Left kidney (tissue), 2 donors: ENCODE measurements around the gene ADRA2B. TPM values are rescaled to one million over a fixed set of nuclear protein-coding genes. Genes with fewer than 3 reads are reported as not detected.

Experiments used
- DNase-seq: peaks from one replicate; pipeline ENCODE4 v3.0.0-alpha.2; 2013
- polyA plus RNA-seq: library from polyadenylated mRNA; unstranded; fragments of 120-200 nt; gene quantifications from one replicate; pipeline ENCODE4 v1.2.1, GENCODE V29; 2013; ENCODE audit not compliant: insufficient read length

The ADRA2B gene
- polyA plus RNA-seq, 1 donor: 4.4 TPM

DNA sequence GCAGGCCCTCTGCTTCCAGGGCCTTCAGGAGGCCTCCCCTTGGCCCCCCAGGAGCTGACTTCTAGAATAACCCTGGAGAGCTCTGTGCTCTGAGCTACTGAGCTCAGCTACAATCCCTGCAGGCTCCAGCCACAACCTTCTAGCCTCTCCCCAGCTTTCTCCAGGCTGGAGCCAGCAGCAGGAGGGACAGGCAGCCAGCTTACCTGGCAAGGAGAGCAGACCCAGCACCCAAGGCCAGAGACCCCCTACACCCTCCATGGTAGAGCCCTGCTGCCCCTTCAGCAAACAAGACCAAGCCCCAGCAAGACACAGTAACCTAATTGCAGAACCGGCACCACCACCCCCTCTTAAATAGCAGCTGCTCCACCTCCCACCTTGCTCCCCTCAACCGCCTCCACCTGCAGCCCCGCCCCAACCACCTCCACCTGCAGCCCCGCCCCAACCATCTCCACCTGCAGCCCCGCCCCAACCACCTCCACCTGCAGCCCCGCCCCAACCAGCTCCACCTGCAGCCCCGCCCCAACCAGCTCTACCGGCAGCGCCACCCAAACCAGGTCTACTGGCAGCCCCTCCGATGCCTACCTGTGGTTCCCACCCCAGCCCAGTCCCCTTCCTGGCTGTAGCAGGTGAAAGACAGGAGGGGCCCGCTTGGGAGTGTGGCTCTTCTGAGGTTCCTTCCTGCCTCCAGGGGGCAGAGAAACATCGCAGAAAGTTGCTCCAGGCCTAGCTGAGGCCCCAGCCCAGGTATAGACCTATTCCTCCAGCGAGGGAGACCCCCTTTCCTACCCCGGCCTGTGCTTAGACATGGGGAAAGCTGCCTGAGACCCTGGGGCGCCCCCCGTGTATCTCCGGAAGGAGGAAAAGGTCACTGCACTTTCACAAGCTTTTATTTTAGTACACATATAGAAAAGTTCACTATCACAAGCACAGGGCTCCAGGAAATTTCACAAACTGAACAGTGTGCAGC is 22.1 kb upstream of the ADRA2B start, which contains the start of gene ASTL:
Gene ASTL (minus strand): TSS at position 324 of the 967 bp plus-strand sequence. CDS start 66 bp downstream, at position 258.
- no peak for DNase-seq

GRCh38 chr2:96137321-96138178 is 21.2 kb upstream of the ADRA2B start:
- no peak for DNase-seq

DNA sequence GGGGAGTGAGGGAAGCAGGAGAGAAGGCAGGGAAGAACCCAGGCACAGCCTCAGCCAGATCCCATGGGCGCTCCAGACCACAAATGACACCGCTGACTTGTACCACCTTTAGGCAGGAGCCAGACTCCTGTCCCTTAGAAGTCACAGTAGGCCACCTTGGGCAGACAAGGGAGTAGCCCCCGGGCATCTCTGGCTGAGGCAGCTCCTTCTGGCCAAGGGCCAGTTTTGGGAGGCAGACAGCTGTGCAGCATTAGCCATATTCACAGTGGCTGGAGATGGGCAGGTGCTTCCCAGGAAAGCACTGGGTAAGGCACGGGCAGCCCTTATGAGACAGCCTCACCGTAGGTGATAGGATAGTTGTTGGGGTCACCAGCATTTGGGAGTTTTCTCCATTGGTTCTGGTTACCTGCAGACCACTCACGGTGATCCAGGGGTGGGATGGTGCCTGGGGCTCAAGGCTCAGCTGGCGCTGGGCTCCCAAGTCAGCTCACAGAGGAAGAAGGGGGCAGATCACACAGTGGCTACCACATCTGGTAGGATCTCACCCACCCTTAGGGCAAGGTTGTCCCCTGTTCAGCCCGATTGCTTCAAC is 19.9 kb upstream of the ADRA2B start:
- no peak for DNase-seq

DNA sequence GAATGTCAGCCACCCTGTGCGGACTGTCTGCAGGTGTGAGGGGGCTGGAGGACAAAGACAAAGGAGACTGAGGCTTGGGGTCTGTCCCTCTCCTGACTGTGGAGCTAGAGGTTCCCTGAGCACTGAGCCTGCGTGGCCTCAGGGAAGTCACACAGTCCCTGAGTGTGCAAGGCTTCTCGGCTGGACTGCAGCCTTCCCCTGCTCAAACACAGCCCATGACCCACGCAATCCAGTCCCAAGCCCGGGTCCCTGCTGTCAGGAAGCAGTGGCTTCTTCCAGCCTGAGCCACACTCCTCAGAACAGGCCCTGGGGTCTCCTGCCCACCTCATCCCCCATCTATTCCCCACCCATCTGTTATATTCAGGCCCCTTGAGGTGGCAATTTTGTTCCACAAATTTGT is 19.2 kb upstream of the ADRA2B start:
- no peak for DNase-seq

- no peak for DNase-seq
Observed at GRCh38 chr2:96135171-96135570, 18.8 kb upstream of the ADRA2B start.

- no peak for DNase-seq
Observed at GRCh38 chr2:96134421-96134820, 18.1 kb upstream of the ADRA2B start.

GRCh38 chr2:96131813-96132745 is 15.7 kb upstream of the ADRA2B start:
- no peak for DNase-seq

- DNase-seq: no peak
Observed at GRCh38 chr2:96131152-96131812, 14.9 kb upstream of the ADRA2B start.

DNA sequence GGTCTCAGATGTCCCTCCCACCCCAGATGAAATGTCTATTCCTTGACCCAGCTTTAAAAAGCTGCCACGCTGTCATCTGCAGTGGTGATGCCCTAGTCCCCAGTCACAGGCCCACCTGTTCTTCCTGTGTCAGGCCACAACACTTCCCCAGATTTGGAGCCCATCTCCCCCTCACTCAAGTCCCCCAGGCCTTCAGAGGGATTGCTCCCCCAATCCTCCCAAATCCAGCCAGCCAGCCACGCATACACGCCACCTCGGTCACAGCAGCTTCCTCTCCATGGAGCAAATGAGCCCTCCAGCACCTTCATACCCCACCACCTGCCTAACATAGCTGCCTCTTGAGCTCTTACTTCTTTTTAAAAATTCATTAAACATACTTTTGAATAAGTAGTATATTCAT is 14.1 kb upstream of the ADRA2B start:
- DNase-seq: no peak

DNA sequence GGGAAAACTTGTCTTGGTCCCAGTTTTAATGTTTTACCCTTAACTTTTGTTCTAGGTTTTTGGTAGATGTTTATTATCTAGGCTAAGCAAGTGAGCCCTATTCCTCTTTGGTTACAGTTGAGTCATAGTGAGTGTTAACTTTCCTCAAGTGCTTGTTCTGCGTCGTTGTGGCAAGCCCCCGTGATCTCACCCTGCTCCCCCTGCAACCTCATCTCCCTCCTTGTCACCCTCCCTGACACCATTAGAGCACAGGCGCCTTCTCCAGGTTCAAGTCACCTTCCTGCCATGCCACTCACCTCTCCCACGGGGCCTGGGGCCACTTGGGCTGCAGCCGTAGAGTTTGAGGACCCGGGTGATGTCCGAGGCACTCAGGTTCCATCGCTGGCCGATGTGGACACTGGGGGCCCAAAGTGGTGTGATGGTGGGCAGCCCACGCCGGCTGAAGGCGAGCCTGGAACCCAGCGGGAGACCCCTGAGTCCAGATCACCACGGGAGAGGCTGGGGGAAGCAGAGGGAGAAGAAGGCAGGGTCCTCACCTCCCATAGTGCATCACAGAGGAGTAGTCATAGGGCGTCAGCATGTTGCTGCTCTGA is 13.3 kb upstream of the ADRA2B start:
- no peak for DNase-seq

DNA sequence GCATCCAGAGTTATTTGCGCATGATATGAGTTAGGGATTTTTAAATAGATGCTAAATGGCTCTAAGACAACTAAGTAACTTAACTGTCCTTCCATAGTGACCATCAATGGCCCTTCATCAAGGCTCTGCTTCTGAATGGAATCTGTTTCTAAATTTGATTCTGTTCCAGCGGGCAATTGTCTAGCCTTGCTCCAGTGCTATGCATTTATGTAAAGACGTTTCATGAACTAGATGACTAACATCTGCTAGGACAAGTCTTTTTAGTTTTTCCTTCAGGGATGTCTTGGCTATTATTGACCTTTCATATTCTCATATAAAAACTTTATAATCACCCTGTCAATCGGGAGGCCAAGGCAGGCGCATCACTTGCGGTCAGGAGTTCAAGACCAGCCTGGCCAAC is 12.1 kb upstream of the ADRA2B start:
- DNase-seq: no peak

DNA sequence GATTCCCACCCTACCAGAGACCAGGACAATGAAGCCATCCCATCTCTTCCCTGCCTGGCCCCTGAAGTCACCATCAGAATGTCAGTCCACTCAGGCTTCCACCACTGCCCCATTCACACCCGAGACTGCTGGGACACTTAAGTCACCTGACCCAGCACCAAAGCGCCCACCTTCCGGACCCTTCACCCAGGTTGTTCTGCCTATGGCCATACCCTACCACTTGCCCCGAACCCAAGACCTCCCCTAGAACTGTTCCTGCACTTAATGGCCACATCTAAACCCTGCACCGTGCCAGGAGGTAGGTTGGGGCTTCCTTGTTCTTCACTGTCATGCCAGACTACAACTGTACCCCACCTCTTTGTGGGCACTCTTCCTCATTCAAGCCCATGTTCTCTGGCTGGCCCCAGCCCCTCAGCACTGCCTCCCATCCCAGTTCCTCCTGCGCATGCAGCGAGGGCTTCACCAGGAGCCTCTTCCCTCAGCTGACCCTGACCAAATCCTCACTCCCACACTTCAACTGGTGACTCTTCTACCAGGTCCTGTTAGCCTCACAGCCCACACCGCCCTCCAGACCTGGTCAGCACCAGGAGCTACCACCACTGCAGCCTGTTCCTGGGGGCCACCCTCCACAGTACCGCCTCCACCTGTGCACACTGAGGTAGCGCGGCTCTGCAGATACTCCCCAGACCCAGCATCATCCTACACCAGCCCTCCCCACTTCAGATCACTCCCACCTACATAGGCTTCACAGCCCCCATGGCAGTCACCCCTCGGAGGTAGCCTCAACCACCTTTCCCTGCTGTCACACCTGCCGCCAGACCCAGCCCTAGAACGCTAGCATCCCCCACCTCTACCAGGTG is 8.3 kb upstream of the ADRA2B start:
- DNase-seq: no peak

DNA sequence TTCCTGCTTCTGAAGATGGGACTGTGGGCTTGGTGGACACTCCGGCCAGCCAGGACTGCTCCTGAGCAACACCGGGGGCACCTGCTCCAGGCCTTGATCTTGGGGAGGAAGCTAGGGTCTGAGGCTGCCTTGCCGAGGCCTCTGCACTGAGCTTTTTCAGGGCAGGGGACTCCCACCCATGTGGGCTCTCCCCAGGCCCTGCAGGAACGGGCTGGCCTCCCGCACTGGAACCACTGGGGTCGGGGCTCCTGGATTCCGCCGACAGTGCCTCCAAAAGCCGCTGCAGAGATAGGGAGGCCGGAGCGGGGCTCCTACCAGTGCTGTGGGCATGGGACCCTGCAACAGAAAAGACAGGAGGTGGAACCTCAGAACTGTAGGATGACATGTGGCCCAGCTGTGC is 7.6 kb upstream of the ADRA2B start:
- DNase-seq: no peak

- DNase-seq: no peak
Observed at GRCh38 chr2:96123290-96123689, 6.9 kb upstream of the ADRA2B start.

DNA sequence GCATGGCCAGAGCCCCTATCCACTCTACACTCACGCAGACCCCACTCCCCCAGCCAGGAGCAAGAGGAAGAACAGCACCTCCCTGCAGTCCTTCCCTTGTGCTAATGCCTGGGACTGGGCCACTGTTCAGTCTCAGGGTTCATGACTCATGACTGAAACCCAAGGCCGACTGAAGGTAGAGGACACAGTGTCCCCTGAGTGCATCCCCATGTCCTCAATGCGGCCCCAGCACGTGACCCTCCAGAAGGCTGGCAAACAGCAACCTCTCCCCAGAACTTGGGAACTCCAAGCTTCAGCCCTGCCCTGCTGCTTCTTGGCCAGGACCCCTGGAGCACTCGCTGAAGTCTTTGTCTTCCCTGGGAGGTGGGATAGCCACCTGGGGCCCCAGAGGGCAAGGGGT is 6.0 kb upstream of the ADRA2B start:
- no peak for DNase-seq

DNA sequence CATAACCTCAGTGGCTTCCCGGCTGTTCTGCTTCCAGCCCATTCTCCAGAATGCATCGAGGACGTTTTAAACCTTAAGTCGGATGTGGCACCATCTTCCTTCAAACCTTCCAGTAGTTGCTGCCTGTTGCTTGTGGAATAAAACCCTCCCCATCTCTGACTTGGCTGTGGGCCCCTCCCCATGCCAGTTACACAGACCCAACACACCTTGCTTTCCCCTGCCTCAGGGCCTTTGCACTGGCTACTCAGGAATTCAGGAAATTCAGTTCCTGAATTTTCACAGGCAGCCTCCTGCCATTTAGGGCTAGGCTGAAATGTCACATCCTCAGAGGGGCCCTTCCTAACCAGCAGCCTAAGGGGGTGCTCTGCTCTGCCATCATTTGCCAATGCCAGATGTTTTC is 5.0 kb upstream of the ADRA2B start:
- DNase-seq: no peak

DNA sequence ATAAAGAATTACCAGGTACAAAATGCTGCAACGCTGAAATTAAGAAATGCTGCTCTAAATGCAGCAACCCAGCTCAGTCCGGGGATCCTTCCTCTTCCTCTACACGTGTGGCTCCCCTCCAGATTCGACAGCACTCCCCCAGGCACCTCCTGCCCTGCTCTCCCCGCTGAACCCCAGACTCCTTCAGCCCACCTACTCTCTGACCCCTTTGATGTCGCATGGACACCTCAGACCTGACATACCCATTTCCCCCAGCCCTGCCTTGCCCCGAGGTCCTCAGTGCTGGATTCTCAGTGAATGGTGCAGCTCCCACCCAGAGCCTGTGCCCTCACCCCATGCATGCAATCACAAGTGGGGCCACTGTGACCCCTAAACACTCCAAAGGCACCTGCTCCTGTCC is 4.6 kb upstream of the ADRA2B start:
- no peak for DNase-seq

DNA sequence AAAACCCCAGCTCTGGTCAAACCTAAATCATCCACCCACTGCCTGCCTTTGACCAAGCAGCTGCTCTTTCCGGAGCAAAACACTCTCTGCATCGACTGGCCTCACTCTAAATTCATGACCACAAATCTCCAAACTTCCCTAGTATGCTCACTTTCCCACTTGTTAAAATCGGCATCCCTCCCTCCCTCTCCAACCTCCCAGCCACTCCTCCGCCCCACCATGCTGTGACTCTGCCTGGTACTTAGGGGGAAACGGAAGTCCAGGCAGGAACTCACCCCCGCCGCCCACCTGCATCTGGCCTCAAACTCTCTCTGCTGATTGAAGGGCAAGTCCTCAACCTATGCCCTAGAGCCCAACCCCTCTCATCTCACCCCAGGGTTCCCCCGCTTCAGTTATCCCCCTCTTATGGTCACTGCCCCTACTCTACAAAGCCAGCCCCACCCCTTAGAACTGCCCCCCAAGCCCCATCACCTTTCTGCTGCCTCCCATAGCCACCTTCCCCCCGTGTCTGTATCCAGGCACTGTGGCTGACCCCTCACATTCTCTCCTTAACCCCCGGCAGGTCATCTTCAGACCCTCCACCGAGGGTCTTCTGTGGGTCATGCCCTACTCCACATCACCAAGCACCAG is 3.8 kb upstream of the ADRA2B start:
- DNase-seq: no peak

GRCh38 chr2:96119389-96119751 is 3.0 kb upstream of the ADRA2B start:
- DNase-seq: no peak
